NCI-H2196 (cell line): Measurements from ENCODE around the gene GIMAP1.
"Not testable (repeated sequence)": the region's sequence is repeated elsewhere in the genome, so short reads cannot be mapped to it uniquely, and the experiment has no call there.

Source experiments
- DNase-seq: peaks from one replicate; lab custom pipeline; 2025; ENCODE audit not compliant: unreplicated experiment; lab: John Stamatoyannopoulos, UW

GIMAP1 gene

GRCh38 chr7:150716368-150716767, at the start of gene GIMAP1:
Gene GIMAP1, plus strand, starts transcription at chr7:150716613. Its CDS starts 2,435 bp downstream, at chr7:150719048.
- no peak for DNase-seq

- DNase-seq, result no peak
These were observed 47.9 kb upstream of the GIMAP1 start for GRCh38 chr7:150668472-150668911.

- DNase-seq, result no peak
These were observed 47.4 kb upstream of the GIMAP1 start for GRCh38 chr7:150668977-150669376.

- DNase-seq, result not testable (repeated sequence)
These were observed 44.4 kb upstream of the GIMAP1 start for GRCh38 chr7:150671798-150672585.

GRCh38 chr7:150675714-150676113, 40.7 kb upstream of the GIMAP1 start:
- no peak for DNase-seq

GRCh38 chr7:150676276-150676675, 40.1 kb upstream of the GIMAP1 start:
- not testable (repeated sequence) for DNase-seq

- not testable (repeated sequence) for DNase-seq
These were observed 39.6 kb upstream of the GIMAP1 start for GRCh38 chr7:150676854-150677253.

GRCh38 chr7:150678601-150679000, 37.8 kb upstream of the GIMAP1 start:
- not testable (repeated sequence) for DNase-seq

GRCh38 chr7:150680364-150680763, 36.0 kb upstream of the GIMAP1 start:
- DNase-seq, result not testable (repeated sequence)

GRCh38 chr7:150685219-150686029, 31.0 kb upstream of the GIMAP1 start, which contains the start of gene GIMAP2:
Gene GIMAP2, plus strand, starts transcription at chr7:150685706. Its CDS starts 1,354 bp downstream, at chr7:150687060.
- no peak for DNase-seq

- DNase-seq, result no peak
These were observed 30.3 kb upstream of the GIMAP1 start for GRCh38 chr7:150686030-150686631.

GRCh38 chr7:150688630-150689029, 27.8 kb upstream of the GIMAP1 start:
- no peak for DNase-seq

- no peak for DNase-seq
These were observed 20.8 kb upstream of the GIMAP1 start for GRCh38 chr7:150695654-150696053.

- DNase-seq, result no peak
These were observed 13.2 kb upstream of the GIMAP1 start for GRCh38 chr7:150703209-150703608.

- DNase-seq, result no peak
These were observed 1.1 kb upstream of the GIMAP1 start for GRCh38 chr7:150715293-150715692.

GRCh38 chr7:150715738-150716137, 675 bp upstream of the GIMAP1 start:
- DNase-seq, result no peak

- DNase-seq, result no peak
These were observed 526 bp downstream of the GIMAP1 start for GRCh38 chr7:150716939-150717338.

- no peak for DNase-seq
These were observed 1.5 kb downstream of the GIMAP1 start for GRCh38 chr7:150717814-150718420.

- DNase-seq, result no peak
These were observed 3.0 kb downstream of the GIMAP1 start for GRCh38 chr7:150719436-150719835.

GRCh38 chr7:150719960-150720891, 3.8 kb downstream of the GIMAP1 start:
- DNase-seq, result no peak
